Measurements from ENCODE around the gene CDT1.

The CDT1 gene

DNA sequence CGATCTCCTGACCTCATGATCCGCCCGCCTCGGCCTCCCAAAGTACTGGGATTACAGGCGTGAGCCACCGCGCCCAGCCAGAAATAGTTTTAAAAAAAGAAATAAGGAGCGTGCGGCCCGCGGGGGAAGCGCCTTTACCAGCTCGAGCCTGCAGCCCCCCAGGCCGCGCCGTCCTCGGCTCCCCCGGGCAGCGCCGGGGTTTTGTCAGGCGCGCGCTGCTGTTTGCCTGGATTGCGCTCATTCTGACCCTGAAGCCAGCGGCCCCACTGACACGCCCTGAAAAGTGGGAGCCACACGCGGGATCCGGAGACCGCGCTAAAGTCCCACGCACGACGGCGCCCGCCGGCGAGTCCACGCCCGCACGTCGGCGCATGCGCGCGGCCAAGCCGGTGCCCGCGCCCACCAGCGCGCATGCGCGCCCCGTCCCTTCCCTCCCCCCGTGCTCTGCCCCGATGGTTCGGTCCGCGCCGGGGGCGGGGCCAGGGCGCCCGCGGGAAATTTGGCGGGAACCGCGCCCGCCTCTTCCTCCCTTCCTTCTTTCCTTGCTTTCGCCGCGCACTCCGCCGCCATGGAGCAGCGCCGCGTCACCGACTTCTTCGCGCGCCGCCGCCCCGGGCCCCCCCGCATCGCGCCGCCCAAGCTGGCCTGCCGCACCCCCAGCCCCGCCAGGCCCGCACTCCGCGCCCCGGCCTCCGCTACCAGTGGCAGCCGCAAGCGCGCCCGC, at the start of gene CDT1:
Gene CDT1 (plus strand): TSS at position 526 of the 724 bp plus-strand sequence. CDS start 43 bp downstream, at position 569.
- DNase-seq = no peak

DNA sequence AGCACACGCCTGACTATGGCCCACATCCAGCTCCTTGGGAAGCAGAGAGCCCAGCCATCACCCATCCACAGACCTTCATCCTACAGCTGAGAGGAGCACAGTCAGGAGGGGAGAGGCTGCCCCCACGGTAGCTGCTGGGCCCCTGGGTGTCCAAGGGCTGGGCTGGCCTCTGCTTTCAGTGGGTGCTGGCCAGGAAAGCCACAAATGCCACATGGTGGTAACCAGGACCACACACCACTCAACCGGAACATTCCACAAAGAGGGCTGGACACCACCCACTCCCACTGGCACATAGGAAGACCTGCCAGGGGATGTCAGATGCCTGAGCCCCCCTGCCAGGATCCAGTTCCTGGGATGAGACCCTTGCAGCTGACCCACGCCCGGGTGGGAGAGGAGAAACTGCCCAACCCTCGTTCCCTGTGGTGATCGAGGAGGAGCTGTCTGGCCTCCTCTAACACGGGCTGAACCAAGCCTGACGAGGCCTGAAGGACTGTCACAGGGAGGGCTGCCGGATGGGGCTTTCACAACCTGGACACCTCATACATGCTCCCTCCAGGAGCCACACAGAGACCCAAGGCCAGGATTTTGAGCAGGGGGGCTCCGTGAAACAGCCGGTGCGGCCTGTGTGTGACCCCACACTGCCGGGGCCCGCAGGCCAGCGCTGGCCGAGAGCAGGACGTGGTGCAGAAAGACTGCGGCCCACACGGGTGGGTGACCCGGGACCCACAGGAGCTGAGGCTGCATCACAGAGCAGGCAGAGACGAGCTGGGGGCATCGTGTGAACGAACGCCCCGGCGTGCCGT, 49.3 kb upstream of the CDT1 start:
- DNase-seq = no peak

DNA sequence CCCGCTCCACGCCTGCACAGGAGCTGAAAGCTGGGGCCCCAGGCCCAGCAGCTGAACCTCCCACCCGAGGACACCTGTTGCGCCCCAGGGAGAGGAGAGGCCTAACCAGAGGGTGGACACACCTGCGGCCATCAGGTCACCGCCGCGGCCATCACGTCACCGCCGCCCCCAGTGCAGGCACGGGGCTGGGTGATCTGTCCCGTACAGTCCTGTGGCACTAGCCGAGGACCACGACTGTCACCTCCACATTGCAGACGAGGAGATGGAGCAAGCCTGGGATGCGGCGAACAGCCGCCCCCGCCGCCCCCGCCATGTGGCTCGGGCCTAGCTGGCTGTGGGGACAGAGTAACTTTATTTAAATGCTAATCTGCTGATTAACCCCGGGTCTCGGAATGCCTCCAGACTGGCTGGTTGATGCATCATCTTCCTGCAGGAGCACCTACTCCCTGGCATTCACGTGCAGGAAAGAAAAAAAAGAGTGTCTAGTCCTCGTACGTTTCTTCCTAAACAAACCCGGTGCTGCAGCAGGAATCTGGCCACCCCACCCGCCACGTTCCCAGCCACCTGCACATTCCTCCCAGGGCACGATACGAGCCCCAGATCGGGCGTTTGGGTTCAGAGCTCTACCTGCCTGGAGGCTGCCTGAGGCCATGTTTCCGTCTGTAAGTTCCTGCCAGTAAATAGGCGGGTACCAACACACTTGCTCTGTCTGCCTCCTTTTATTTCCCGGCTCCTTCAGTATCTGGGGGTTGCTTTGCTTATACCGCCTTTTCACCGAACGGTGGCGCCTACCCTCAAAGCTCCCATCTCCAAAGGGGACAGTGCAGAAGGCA, 48.5 kb upstream of the CDT1 start:
- peak; percentile 19 for DNase-seq

DNA sequence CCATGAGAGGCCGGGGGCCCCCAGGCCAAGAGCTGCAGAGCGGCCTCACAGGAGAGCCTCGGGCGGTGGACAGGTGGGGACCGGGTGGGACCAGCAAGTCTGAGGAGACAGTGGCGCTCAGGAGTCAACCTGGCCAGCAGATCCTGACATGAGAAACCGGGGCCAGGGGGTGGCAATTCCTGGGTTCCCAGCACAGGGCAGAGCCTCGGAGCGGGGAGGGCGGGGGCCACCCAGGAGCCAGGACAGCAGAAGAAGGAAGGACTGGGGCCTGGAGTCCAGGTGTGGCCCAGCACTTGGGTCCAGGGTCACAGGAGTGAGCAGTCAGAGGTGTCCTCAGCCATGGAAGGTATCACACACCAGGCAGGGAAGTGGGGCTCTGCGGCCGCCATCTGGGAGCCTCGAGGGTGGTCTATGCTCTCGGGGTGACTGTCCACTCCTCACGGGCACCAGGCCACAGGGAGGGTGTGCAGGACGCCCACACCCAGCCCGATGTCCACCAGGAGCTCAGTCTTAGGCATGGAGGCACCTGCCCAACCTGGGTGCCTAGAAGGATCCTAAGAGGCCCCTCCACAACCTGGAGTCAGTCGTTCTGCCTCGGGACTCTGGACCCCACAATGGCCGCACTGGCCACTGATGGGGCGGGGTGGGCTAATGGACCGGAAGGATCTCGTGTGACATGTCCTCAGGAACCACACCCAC, 47.7 kb upstream of the CDT1 start:
- DNase-seq = no peak

DNA sequence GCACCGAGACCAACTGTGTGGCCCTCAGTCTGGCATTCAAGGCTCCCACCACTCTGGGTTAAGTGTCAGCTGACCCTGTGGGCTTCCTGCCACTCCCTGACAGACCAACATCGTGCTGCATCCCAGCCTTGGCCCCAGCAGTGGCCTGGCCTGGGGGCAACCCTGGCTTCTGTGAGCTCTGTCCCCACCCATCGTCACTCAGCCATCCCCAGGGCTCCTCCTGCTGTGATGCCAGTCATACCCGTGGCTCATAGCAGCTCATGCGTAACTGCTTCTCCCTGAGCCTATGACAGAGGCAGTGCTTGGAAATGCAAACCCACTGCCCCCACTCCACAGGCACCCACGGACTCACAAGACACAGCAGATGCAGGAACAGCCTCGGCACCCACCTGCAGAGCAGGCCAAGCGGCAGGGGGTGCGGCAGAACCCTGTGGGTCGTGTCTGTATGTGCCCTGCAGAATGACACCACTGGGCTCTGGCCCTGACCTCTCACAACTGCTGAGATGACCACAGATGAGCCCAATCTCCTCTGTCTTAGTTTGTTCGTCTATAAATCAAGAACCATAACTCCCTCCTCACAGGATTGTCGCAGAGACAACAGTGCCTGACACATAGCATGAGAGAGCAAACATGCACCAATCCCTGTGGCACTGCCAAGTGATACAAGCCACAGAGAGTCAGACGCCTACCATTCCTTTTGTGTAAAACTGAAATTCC, 45.2 kb upstream of the CDT1 start:
- no peak for DNase-seq

DNA sequence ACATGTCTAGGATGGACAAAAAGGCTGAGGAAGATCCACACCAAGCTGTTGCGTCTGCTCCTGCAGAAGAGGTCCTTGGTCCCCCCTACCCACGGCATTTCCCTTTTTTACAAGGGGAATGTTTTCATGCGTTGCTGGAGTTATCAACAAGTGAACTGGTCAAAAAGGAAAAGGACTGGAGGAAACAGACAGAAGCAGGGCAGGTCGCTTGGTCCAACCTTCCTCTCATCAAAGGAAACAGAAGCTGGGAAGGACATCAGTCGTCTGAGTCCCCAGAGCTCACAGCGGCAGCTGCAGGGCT, 44.7 kb upstream of the CDT1 start:
- DNase-seq = no peak

DNA sequence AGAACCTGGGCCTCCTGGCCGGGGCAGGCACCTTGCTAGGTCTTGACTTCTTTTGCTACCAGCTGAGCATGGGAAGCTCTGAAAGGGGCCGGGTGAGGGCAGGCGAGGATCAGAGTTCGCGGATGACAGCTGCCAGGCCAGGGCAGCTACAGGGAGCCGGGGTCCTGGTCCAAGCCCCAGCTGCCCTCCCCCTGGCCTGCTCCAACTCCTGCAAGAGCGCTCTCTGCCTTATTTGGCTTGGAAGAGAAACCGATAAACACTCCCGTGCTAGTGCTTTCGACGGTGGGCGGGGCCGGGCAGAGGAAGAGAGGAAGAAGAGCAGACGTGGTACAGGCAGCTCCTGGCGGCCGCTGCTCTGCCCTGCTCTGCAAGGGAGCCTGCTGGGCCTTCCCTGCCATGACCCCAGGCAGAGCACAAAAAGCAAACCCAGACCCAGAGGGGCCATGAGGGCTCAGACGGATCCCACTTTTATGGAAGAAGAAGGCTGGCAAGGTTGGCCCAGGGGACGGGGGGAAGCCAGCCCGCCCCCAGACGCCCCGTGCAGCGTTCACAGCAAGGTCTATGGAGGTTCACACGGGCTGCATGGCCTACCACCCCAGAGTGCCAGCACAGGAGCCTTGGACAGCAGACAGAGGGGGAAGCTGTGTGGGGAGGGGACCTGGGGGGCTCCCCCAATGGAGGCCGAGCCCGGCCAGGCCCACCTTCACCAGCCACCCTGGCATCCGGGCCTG, 44.2 kb upstream of the CDT1 start:
- no peak for DNase-seq

DNA sequence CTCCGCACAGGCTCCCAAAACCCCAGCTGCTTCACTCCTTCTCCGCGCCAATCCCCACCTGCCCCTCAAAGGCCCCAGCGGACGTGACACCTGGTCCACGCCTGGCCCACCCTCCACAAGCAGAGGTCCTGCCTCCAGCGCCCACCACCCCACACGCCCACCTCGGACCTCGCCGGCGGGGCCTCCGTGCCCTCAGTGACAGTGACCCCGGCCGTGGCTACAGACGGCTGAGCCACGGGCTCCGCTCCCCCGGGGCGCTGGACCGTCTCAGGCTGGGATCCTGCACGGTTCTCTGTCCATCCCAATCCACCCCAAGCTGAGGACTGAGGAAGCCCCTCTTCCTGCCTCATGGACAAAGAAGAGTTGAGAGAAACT, 43.6 kb upstream of the CDT1 start:
- DNase-seq = no peak

DNA sequence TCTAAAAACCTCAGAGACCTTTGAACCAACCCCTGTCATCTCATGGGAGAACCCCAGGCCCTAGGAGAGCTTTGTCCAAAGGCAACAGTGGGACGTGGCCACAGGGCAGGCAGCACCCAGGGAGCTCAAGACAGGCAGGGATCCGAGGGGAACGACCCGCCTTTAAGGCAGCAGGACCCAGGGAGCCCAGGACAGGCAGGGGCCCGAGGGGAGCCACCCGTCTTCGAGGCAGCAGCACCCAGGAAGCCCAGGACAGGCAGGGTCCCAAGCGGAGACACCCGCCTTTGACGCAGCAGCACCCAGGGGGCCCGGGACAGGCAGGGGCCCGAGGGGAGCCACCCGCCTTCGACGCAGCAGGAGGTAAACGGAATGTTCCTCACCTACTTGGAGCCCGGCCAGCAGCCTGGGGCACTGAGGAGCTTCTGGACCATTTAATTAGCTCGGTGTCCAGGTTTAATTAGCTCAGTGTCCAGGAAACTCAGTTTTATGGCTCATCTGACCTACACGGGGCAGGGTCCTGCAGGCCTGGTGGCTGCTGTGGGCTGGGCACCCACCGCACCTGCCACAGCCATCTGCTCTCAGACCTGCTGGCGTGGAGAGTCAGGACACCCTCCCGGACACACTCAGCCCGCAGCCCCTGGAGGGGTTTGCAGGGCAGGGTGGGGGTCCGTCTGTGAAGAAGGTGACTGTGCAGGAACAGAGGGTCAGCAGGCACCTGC, 43.0 kb upstream of the CDT1 start:
- no peak for DNase-seq

DNA sequence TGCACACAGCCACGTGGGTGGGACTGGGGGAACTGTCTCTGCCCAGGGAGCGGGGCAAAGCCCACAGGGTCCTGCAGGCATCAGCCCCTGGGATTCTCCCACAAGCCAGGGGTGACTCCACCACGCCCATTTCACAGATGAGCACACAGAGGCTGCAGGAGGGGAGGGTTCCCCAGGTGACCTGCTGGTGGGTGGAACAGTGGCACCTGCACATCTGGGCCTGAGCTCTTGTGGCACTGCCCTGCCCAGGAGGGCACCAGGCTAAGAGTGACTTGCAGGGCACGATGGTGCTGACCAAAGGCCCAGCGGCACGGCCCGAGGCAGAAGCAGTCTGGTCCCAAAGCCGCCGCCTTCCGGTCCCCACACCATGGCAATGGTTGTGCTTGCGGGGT, 42.5 kb upstream of the CDT1 start:
- DNase-seq = no peak

DNA sequence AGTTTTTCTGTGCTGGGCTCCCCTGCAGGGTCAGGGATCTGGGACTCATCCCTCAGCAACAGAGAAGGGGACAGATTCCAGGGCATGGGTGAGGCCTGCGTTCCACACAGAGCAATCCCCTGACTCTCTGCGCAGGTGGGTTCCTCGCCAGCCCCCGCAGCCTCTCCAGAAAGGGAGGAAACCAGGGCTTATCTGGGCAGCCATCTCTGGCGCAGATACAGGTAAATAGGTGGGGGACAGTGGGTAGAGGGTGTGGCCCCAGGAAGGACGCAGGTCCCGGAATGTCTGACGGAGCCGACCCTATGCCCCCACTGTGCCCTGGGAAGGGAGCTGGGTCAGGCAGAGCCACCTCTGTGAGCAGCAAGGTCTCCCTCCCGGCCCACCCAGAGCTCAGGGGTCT, 41.8 kb upstream of the CDT1 start:
- DNase-seq = no peak

DNA sequence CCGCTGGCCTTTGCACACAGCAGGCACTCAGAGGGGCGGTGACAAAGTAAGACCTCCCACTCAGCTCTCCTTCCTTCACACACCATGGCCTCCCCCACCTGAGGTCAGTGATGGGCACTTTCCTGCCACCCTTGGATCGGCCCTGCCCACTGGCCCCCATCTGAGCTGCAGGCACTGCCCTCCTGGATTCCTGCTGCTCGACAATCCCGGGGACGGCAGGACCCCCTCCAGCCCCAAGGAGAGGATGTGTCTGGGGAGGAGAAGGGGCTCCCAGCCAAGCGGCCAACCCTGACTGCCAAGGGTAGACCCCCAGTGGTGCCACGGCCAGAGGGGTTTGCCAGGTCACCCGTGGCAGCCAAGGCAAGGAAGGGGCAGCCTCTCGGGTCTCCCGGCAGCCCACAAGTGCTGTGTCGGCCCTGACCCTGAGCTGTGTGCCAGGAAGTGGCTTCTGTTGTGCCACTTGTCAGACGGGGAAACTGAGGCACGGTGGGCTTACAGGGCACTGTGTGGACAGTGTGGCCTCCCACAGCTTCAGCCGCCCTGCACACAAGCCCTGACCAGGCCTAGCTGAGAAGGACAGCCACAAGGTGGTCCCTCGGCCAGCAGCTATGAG, 41.2 kb upstream of the CDT1 start:
- DNase-seq = no peak

DNA sequence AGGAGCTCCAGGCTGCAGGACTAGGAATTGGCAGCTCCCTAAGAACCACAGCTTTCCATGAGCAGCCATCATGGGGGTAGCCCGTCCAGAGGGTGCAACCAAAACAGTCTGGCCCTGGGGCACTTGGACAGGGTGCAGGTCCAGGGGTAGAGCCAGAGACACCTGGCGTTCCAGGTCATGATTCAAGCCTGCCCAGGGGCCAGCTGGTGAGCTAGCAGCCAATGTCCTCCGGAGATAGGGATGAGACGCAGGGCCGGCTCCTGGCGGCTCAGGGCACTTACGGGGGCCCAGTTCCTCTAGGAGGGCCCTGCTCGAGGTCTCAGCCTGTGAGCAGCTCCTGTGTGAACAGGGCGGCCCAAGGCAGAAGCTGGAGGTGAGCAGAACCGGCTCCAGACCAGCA, 40.6 kb upstream of the CDT1 start:
- DNase-seq = no peak

DNA sequence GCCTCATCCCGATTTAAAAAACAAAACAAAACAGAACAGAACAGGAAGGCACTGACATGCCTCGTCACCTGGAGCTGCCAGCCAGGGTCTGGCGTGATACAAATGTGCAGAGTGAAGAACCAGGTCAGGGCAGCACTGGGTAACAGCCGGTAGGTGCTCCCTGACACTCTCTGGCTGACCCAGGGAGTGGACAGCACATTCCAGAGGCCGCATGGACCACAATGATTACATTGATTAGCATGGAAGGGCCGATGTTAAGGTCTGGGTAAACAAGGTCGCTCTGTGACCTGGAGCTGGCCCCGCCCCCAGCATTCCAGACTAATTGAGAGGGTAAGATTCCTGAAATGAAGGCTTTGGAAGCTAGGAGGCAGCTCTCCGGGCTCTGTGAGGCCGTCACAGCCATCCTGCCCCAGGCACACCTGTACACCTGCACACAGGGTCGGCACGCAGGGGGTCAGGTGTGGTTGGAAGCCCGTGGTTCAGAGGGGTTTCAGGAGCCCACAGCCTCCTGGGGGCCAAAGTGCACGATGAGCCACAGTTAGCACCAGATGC, 40.0 kb upstream of the CDT1 start:
- DNase-seq = no peak

DNA sequence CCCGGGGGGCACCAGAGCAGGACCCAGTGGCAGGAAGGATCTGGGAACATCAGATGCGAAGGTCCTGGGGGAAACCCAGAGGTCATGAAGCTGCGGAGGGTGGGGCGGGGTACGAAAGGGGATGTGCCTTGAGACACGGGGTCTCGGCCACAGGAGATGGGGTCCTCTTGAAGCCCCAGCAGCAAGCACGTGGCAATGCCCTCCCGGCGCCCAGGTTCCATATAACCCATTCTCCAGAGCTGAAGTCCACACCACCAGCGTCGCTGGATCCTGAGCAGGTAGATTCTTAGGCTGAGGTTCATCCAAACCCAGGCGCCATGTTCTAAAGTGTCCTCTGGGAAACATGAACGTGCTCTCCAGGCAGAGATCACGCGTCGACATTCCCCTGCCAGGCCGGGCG, 39.5 kb upstream of the CDT1 start:
- no peak for DNase-seq

DNA sequence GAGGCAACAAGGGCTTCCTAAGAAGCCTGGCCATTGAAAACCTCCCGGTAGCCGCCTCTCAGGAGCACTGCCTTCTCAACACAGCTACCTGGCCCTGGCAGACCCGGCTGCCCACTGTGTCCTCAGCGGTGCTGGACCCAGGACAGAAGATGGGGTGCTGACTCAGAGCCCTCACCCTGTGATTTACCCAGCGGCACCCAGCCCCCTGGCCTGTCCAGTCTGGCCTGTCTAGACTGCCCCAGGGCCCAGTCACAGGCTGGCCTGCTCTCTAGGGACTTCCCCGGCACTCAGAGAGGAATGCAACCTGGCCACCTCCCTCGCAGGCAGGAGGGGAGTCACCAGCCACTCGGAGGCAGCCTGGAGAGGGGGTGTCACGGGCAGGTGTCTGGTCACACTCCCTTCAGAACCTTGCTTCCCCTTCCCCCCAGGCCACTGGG, 38.7 kb upstream of the CDT1 start:
- DNase-seq = no peak

DNA sequence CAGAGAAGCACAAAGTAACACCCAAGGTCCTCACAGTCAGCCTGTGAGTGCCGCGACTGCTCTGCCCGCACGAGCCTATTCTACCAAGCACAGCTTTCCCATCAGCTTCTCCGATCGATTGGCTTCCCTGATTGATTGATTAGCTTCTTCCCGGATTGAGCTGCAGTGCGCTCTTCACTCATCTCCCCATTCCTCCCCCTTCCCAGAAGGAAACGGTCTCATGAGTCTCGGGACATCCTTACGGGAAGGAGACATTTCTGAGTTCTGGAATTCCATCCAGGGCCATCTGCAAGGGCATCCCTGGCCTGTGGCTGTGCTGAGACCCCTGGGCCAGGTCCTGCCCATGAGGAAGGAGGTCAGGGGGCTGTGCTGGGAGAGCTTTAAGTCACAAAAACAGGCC, 36.6 kb upstream of the CDT1 start:
- no peak for DNase-seq

DNA sequence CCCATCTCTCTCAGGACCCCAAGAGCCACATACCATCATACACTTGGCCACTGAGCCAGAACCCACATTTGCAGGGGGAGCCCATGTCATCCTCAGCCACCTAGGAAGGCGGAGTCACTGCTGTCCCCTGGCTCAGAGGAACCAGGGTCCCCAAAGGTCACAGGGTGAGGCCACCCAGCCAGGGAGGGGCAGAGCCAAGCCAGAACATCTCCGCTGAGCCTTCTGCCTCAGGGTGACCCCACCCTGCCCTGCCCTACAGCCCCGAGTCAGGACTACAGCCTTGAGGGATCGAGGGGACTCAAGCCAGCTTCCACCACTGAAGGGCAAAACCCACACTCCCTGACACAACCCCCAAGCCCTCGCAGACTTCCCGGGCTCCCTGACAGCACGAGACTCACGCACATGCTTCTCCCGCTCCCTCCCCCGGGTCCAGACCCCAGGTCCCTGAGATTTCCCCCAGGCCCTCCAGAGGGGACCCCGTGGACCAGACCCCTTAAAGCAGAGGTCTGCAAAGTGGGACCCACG, 36.0 kb upstream of the CDT1 start:
- no peak for DNase-seq

DNA sequence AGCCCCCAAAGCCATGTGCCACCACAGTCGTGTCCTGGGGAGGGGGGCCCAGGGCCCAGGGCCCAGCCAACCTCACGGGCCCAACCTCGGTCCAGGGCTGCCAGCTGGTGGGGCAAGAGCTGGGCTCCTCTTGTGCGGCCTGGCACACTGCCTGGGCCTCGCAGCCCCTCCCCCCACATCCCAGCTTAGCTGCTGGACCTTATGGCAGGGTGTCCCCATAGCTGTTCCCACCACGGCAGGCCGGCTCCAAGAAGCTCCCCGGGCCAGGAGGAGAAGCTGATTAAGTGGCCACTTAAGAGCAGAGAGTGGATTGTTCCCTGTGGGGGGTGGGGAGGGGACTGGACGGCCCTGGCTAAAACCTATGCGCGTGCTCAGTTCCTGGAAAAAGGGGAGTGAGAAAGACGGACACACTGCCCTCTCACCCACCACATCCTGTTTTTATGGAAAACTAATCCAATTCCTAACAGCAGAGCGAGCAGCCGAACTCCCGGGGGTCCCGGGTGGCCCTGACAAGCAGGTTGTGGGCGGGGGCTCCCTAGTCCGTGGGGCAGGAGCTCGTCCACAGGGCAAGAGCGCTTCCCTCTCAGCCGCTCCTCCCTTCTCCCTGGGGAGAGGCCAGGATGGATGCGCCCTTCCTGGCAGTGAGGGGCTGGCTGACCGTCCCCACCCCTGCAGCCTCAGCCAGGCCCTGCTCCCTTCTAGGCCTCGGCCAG, 35.4 kb upstream of the CDT1 start:
- DNase-seq = no peak

Data from NCI-H526 treated with DMSO at 0.1 percent for 48 hours (cell line).